Endodermal cell (in vitro differentiated cells): ENCODE measurements around the gene BYSL. TPM values are rescaled to one million over a fixed set of nuclear protein-coding genes. Genes with fewer than 3 reads are reported as not detected.

Experiments
- DNase-seq: peaks from one replicate; pipeline ENCODE4 v3.0.0-alpha.2; 2017
- H3K27ac ChIP-seq: 2 replicates; pipeline ENCODE4 v1.5.1; 2013; ENCODE audit warnings: mild to moderate bottlenecking, low read depth, low read length, moderate library complexity
- H3K27me3 ChIP-seq: 2 replicates; pipeline ENCODE4 v1.6.1; 2013; ENCODE audit warnings: mild to moderate bottlenecking, low read length, moderate library complexity; ENCODE audit not compliant: insufficient read depth, control insufficient read depth, poor library complexity, severe bottlenecking
- H3K36me3 ChIP-seq: 2 replicates; pipeline ENCODE4 v1.7.0; 2013; ENCODE audit warnings: mild to moderate bottlenecking, low read length, moderate library complexity; ENCODE audit not compliant: control insufficient read depth, insufficient read depth
- H3K4me1 ChIP-seq: one replicate; pipeline ENCODE4 v1.7.0; 2013; ENCODE audit warnings: low read length; ENCODE audit not compliant: control insufficient read depth, insufficient read depth
- H3K4me3 ChIP-seq: 2 replicates; pipeline ENCODE4 v1.5.1; 2013; ENCODE audit warnings: mild to moderate bottlenecking, low read length, moderate library complexity
- H3K9ac ChIP-seq: 2 replicates; pipeline ENCODE4 v1.6.1; 2013; ENCODE audit warnings: mild to moderate bottlenecking, low read length, moderate library complexity; ENCODE audit not compliant: poor library complexity, severe bottlenecking; ENCODE audit errors: extremely low read depth
- H3K9me3 ChIP-seq: 2 replicates; pipeline ENCODE4 v1.6.1; 2013; ENCODE audit warnings: mild to moderate bottlenecking, low read length, moderate library complexity; ENCODE audit not compliant: control insufficient read depth
- H3K27ac Mint-ChIP-seq: 2 replicates; pipeline ENCODE4 v1.8.0; 2020; ENCODE audit warnings: mixed read lengths
- H3K27me3 Mint-ChIP-seq: 2 replicates; pipeline ENCODE4 v1.8.0; 2021; ENCODE audit warnings: mild to moderate bottlenecking, mixed read lengths; ENCODE audit not compliant: insufficient read depth
- H3K36me3 Mint-ChIP-seq: 2 replicates; pipeline ENCODE4 v1.8.0; 2020; ENCODE audit warnings: low read depth, mixed read lengths
- H3K4me1 Mint-ChIP-seq: 2 replicates; pipeline ENCODE4 v1.8.0; 2020; ENCODE audit warnings: mixed read lengths
- H3K4me3 Mint-ChIP-seq: 2 replicates; pipeline ENCODE4 v1.8.0; 2020; ENCODE audit warnings: mild to moderate bottlenecking, moderate library complexity, mixed read lengths
- H3K9me3 Mint-ChIP-seq: 2 replicates; pipeline ENCODE4 v1.8.0; 2020; ENCODE audit warnings: mild to moderate bottlenecking, mixed read lengths
- CTCF ChIP-seq: fragments of 200-600 bp; sonication (generic); conservative IDR thresholded peaks from 2 replicates; pipeline ENCODE4 v1.5.0; 2021; ENCODE audit warnings: antibody characterized with exemption, mild to moderate bottlenecking
- WGBS, 2 experiments: methylation state at CpG; one replicate each; pipeline versions ENCODE4 v1.1.5 to v1.1.7; 2013; ENCODE audit warnings: missing lambda C conversion rate in 2 of 2, mixed read lengths in 1 of 2; ENCODE audit not compliant: insufficient coverage in 1 of 2, insufficient read length in 1 of 2; 5-methylcytosine and 5-hydroxymethylcytosine counted together
- total RNA-seq, 2 donors: library from RNA; stranded (reverse); fragmentation: NEBNext Ultra II Directional in 1 of 2; extraction: Animal tissue kit (Norgen Biotek cat#: 25700) in 1 of 2; gene quantifications; 2 replicates in 1 of 2; 3 replicates in 1 of 2; pipeline ENCODE4 v1.2.1, GENCODE V29; 2021

BYSL gene
- total RNA-seq, 2 donors from 2014 or later, result 29.4 to 36.3 TPM

GRCh38 chr6:41936073-41936837, 15.0 kb downstream of the BYSL start:
- Histone ChIP-seq H3K9ac (no peak overlapping the region), H3K27ac (peak overlapping the region; percentile 21), H3K4me1 (peaks cover 3% of the 10 kb centered on the region), H3K36me3 (peaks cover 50% of the 10 kb centered on the region), H3K9me3 (no peaks in the 10 kb centered on the region), H3K4me3 (no peak overlapping the region), H3K27me3 (no peaks in the 10 kb centered on the region)
- H3K27ac Mint-ChIP-seq, result no peak overlapping the region
- TF ChIP-seq CTCF, result peak; percentile 85
- H3K4me3 Mint-ChIP-seq, result no peak overlapping the region
- H3K36me3 Mint-ChIP-seq, result peaks cover 29% of the 10 kb centered on the region
- DNase-seq, result peak; percentile 89
- 61 to 76% methylated on average over 5 to 10 of the region's 10 CpGs for whole genome bisulfite sequencing, 2 experiments
- H3K27me3 Mint-ChIP-seq, result peaks cover 14% of the 10 kb centered on the region
- no peaks in the 10 kb centered on the region for H3K9me3 Mint-ChIP-seq
- peaks cover 19% of the 10 kb centered on the region for H3K4me1 Mint-ChIP-seq

GRCh38 chr6:41937472-41937860, 16.2 kb downstream of the BYSL start:
- Mint-ChIP-seq H3K4me1 (peaks cover 24% of the 10 kb centered on the region), H3K4me3 (no peak overlapping the region), H3K9me3 (no peaks in the 10 kb centered on the region), H3K36me3 (peaks cover 17% of the 10 kb centered on the region), H3K27ac (no peak overlapping the region), H3K27me3 (peaks cover 14% of the 10 kb centered on the region)
- Histone ChIP-seq H3K4me1 (peaks cover 3% of the 10 kb centered on the region), H3K9ac (no peak overlapping the region), H3K27ac (no peak overlapping the region), H3K27me3 (no peaks in the 10 kb centered on the region), H3K4me3 (no peak overlapping the region), H3K9me3 (no peaks in the 10 kb centered on the region), H3K36me3 (peaks cover 38% of the 10 kb centered on the region)
- WGBS, 2 experiments, result 62 to 70% methylated on average over 2 of the region's 2 CpGs
- TF ChIP-seq CTCF, result no peak
- DNase-seq, result no peak

- H3K36me3 Mint-ChIP-seq, result peaks cover 11% of the 10 kb centered on the region
- no peak overlapping the region for H3K4me3 Mint-ChIP-seq
- TF ChIP-seq CTCF, result no peak
- H3K9ac ChIP-seq, result no peak overlapping the region
- H3K36me3 ChIP-seq, result peaks cover 33% of the 10 kb centered on the region
- no peaks in the 10 kb centered on the region for H3K9me3 Mint-ChIP-seq
- no peak for DNase-seq
- no peaks in the 10 kb centered on the region for H3K9me3 ChIP-seq
- peaks cover 24% of the 10 kb centered on the region for H3K4me1 Mint-ChIP-seq
- peaks cover 14% of the 10 kb centered on the region for H3K27me3 Mint-ChIP-seq
- WGBS, 2 experiments, result 93 to 100% methylated on average over 2 to 4 of the region's 4 CpGs
- no peak overlapping the region for H3K27ac ChIP-seq
- peaks cover 3% of the 10 kb centered on the region for H3K4me1 ChIP-seq
- no peak overlapping the region for H3K4me3 ChIP-seq
- H3K27ac Mint-ChIP-seq, result no peak overlapping the region
- H3K27me3 ChIP-seq, result no peaks in the 10 kb centered on the region
Measured at GRCh38 chr6:41937861-41938574, 16.7 kb downstream of the BYSL start.
